GM10266 (cell line): ENCODE measurements around the gene EXOC6.

Experiments
- DNase-seq: peaks from one replicate; pipeline ENCODE4 v3.0.0; 2012; ENCODE audit errors: extremely low spot score
- CTCF ChIP-seq: IDR thresholded peaks from 2 replicates; pipeline ENCODE4 v1.5.1; 2012; ENCODE audit warnings: mild to moderate bottlenecking, low read depth; ENCODE audit not compliant: control insufficient read depth, insufficient read depth; ENCODE audit errors: missing control alignments

EXOC6 gene

GRCh38 chr10:93070378-93071176 lies 222.3 kb downstream of the EXOC6 start:
- no peak for TF ChIP-seq CTCF

GRCh38 chr10:93071177-93071472 lies 222.8 kb downstream of the EXOC6 start:
- DNase-seq = no peak
- no peak for TF ChIP-seq CTCF

More at GRCh38 chr10:93070378-93071176, 222.3 kb downstream of the EXOC6 start:
- no peak for DNase-seq

- TF ChIP-seq CTCF = peak; percentile 8
- DNase-seq = peak; percentile 45
Measured at GRCh38 chr10:93071674-93072224, 223.4 kb downstream of the EXOC6 start.

GRCh38 chr10:93072225-93072712 lies 223.9 kb downstream of the EXOC6 start:
- no peak for TF ChIP-seq CTCF
- peak; percentile 42 for DNase-seq

- peak; percentile 33 for DNase-seq
- no peak for TF ChIP-seq CTCF
Measured at GRCh38 chr10:93072713-93073538, 224.6 kb downstream of the EXOC6 start.

- no peak for TF ChIP-seq CTCF
Measured at GRCh38 chr10:93073539-93074146, 225.3 kb downstream of the EXOC6 start, which contains the start of gene CYP26A1. TSS of gene CYP26A1 (plus strand) at chr10:93073893. CDS start at chr10:93073935, 42 bp downstream.

More at GRCh38 chr10:93073539-93074146, 225.3 kb downstream of the EXOC6 start, which contains the start of gene CYP26A1:
- no peak for DNase-seq
